GM12801 (cell line): ENCODE measurements around the gene PLEK.

Experiments
- CTCF ChIP-seq: IDR thresholded peaks from one replicate; pipeline ENCODE4 v1.5.1; 2011; ENCODE audit warnings: control low read depth; ENCODE audit not compliant: insufficient read length; ENCODE audit errors: extremely low read depth

The PLEK gene

GRCh38 chr2:68420254-68420910 lies 55.3 kb downstream of the PLEK start:
- no peak for TF ChIP-seq CTCF

DNA sequence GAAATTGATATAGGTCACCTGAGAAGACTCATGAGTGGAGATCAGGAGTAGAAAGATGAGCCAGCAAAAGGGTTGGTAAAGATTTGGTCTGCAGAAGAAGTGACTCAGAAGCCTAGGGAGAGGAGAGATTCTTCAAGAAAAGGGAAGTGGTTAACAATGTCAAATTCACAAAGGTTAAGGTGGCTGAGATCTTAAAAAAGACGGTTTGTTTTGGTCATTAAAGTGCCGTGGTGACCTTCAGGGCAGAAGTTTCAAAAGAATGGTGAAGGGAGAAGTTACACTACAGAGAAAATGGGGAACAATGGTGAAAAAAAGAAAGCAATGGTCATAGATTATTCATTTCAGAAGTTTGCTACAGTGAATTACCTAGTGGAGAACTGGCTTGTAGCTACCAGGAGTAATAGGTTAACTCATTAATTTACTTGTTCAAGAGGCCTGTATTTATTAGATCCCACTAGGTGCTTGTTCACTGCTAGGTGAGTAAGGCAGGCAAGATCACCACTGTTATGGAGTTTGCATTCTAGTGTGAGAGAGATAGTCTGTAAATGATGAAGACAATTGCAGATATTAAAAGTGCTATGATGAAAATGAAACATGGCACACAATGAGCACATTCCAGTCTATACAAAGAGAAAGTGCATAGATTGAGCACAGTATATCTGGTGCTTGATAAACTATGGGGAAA lies 59.0 kb downstream of the PLEK start:
- TF ChIP-seq CTCF = no peak

GRCh38 chr2:68425503-68425902 lies 60.4 kb downstream of the PLEK start:
- TF ChIP-seq CTCF = no peak

DNA sequence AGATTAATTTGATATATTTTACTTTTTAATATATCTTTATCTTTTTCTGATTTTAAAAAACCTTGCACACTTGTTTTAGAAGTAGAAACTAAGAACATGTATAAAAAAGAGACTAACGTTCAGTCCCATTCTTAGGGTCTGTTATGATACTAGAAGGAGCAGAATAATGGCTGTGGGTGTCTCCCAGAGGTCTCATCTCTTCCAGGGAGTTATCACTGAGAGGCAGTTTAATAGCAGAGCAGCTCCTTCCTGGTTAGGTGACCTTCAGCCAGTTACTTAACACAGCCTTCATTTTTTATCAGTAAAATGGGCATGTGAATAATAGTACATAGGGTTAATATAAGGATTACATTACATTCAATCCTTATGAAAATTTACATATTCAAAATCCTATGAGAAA lies 61.4 kb downstream of the PLEK start:
- no peak for TF ChIP-seq CTCF

DNA sequence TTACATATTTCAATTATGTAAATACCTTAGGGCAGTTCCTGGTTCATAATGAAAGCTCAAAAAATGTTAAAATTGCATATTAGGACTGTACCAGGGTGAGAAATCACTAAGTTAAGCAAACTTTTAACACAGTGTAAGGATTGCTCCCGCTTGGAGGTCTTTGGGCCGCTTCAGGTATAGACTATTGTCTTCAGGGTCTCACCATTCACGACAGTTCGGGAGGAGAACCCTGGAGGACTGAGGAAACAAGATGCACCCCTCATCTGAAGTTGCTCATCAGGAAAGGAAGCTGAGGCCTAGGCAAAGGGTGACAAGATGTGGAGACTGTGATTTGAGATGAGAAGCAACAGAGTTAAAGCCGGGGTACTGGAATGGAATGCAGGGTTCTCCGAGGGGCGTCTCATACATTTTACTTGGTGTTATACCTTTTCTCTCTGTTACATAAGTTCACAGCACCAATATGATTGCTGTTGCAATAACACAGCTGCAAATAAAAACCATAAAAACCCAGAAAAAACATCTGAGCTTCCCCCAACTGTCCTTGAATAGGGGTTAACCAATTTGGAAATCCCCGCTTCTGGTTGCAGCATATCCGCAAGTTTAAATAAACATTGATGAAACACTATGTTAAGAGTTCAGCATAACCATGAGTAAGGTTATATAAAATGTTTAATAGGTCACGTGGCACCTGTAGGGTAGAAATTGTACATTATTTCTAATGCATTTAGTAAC lies 61.9 kb downstream of the PLEK start:
- no peak for TF ChIP-seq CTCF

- no peak for TF ChIP-seq CTCF
These were observed 63.0 kb downstream of the PLEK start for GRCh38 chr2:68428126-68428525.

- TF ChIP-seq CTCF = no peak
These were observed 63.7 kb downstream of the PLEK start for GRCh38 chr2:68428746-68429145.
